ENCODE results near the gene RIPK1. TPM values are rescaled to one million over a fixed set of nuclear protein-coding genes. Genes with fewer than 3 reads are reported as not detected.

The RIPK1 gene
- total and polyA plus RNA-seq, 9 of the 15 experiments (the other 6 are each of a cell fraction or from before 2014, with no cell fraction given), result 3.8 to 24.9 (median 17.7) TPM

- TF ChIP-seq, protein P1, sequence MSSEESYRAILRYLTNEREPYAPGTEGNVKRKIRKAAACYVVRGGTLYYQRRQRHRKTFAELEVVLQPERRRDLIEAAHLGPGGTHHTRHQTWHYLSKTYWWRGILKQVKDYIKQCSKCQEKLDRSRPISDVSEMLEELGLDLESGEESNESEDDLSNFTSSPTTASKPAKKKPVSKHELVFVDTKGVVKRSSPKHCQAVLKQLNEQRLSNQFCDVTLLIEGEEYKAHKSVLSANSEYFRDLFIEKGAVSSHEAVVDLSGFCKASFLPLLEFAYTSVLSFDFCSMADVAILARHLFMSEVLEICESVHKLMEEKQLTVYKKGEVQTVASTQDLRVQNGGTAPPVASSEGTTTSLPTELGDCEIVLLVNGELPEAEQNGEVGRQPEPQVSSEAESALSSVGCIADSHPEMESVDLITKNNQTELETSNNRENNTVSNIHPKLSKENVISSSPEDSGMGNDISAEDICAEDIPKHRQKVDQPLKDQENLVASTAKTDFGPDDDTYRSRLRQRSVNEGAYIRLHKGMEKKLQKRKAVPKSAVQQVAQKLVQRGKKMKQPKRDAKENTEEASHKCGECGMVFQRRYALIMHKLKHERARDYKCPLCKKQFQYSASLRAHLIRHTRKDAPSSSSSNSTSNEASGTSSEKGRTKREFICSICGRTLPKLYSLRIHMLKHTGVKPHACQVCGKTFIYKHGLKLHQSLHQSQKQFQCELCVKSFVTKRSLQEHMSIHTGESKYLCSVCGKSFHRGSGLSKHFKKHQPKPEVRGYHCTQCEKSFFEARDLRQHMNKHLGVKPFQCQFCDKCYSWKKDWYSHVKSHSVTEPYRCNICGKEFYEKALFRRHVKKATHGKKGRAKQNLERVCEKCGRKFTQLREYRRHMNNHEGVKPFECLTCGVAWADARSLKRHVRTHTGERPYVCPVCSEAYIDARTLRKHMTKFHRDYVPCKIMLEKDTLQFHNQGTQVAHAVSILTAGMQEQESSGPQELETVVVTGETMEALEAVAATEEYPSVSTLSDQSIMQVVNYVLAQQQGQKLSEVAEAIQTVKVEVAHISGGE (CRISPR knock-in tag; IDR thresholded peaks at IDR 0.05), result no peak
- TF ChIP-seq ARID2 (IDR thresholded peaks at IDR 0.05) (no peak), CBX8 (IDR thresholded peaks at IDR 0.05; ENCODE audit: borderline replicate concordance, extremely low read depth, low read depth, low read length, poor library complexity, severe bottlenecking) (no peak), ZNF551 (CRISPR knock-in tag; IDR thresholded peaks at IDR 0.05) (no peak), ARID4B (CRISPR knock-in tag; IDR thresholded peaks at IDR 0.05) (peak; percentile 92; the same call in 1 of the 2 replicates), E2F3 (CRISPR knock-in tag; IDR thresholded peaks at IDR 0.05) (no peak), EP300 (IDR thresholded peaks at IDR 0.05; ENCODE audit: low read length) (no peak), HMGXB4 (CRISPR knock-in tag; IDR thresholded peaks at IDR 0.05) (no peak; the same call in 1 of the 2 replicates), CC2D1A (IDR thresholded peaks at IDR 0.05) (no peak), FOXA3 (CRISPR knock-in tag; conservative IDR thresholded peaks at IDR 0.05 in 1 of 2, IDR thresholded peaks at IDR 0.05 in 1 of 2) (peak in 1 of 2 experiments; percentile 59; a peak in 1 of 4 replicates), EGR1 (conservative IDR thresholded peaks at IDR 0.05) (peak; percentile 83), CHD1 (IDR thresholded peaks at IDR 0.05; ENCODE audit: low read length) (no peak), ESRRA (IDR thresholded peaks at IDR 0.05; ENCODE audit: borderline replicate concordance, low read depth) (peak; percentile 50; the same call in 1 of the 2 replicates)
- TF ChIP-seq, protein P2, sequence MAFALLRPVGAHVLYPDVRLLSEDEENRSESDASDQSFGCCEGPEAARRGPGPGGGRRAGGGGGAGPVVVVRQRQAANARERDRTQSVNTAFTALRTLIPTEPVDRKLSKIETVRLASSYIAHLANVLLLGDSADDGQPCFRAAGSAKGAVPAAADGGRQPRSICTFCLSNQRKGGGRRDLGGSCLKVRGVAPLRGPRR (CRISPR knock-in tag; IDR thresholded peaks at IDR 0.05), result no peak
These were observed 50.2 kb downstream of the RIPK1 start, which contains the start of gene BPHL (continued) for GRCh38 chr6:3118353-3119039.
